ENCODE results near the gene TSPAN5.

Gene TSPAN5

DNA sequence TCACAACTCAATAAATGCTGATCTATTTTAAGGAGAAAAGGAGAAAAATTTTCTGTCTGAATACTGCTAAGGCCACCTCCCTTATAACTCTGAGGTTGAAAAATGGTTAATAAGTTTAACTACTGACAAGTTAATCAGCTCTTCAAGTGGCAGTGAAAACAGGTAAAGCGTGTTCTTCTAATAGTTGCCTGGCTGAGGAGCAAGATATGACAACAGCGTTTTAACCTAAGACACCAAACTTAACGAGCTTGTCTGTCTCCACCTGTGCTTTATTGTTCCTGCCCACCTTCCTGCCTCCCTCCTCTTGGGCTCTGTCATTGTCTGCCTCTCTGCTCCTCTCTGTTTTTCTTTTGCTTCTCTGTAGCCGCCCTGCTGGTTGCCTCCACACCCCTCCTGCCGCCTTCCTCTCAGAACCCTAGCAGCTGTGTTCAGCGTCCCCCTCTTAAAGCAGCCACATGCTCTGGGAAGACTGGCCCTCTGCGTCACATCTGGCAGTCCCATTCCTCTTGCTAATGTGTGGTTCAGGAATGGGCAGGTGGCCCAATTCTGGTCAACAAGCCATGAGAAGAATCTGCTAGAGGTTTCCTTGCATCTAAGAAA lies 4.3 kb upstream of the TSPAN5 start:
- peaks cover 9% of the 10 kb centered on the region for H3K36me3 Mint-ChIP-seq (ENCODE audit: low read depth)
- H3K4me1 Mint-ChIP-seq (ENCODE audit: low read depth): peaks cover 50% of the 10 kb centered on the region
- peak overlapping the region; percentile 98 for H3K27ac Mint-ChIP-seq
- peak overlapping the region; percentile 41 for H3K4me3 Mint-ChIP-seq
- H3K9me3 Mint-ChIP-seq: peaks cover 9% of the 10 kb centered on the region
- no peaks in the 10 kb centered on the region for H3K27me3 Mint-ChIP-seq (ENCODE audit: low read depth)

DNA sequence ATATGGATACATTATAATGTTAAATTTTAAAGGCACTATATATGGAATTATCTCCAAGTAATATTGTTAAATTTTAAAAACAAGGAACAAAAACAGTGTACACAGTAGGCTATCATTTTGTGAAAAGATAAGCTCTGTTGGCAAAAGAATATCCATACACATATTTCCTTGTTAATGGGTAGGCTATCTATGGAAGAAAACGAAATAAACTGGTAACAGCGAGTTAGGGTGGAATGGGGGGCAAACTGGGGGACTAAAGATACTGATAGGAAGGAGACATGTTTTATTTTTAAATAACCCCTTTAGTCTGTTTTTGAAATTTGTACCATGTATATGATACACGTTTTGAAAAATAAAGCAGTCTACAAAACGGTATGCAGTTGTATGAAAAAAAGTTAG lies 3.6 kb upstream of the TSPAN5 start:
- Mint-ChIP-seq H3K27ac (peak overlapping the region; percentile 79), H3K27me3 (ENCODE audit: low read depth) (no peaks in the 10 kb centered on the region), H3K9me3 (peaks cover 9% of the 10 kb centered on the region), H3K4me1 (ENCODE audit: low read depth) (peaks cover 52% of the 10 kb centered on the region), H3K36me3 (ENCODE audit: low read depth) (peaks cover 7% of the 10 kb centered on the region), H3K4me3 (no peak overlapping the region)

DNA sequence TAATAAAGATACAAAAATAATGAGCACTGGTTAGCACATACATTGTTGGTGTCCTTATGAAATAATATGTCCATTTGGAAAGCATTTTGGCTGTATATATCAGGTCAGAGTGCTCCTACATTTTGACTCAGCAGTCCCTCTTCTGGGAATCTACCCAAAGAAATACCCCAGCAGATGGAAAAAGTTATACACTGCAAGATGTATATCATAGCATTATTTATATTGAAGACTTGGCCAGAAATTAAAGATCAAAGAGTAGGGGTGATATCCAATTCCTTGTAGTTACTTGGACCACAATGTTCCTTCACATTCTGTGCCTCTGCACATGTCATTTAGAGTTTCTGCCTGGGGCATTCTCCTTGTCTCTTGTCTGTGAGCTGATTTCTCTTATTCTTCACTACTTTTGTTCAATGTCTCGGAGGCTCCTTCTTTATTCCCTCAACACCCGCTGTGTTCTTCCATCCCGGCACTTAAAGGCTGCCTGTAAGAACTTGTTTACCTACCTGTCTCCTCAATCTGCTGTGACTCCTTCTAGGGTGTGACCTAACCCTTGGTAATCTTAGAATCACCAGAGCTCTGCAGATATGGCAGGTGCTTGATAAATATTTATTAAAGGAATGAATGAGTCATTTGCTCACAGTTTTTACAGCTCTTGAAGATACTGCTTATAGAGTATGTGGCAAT lies 3.1 kb upstream of the TSPAN5 start:
- peaks cover 57% of the 10 kb centered on the region for H3K4me1 Mint-ChIP-seq (ENCODE audit: low read depth)
- H3K36me3 Mint-ChIP-seq (ENCODE audit: low read depth): peaks cover 7% of the 10 kb centered on the region
- peaks cover 9% of the 10 kb centered on the region for H3K9me3 Mint-ChIP-seq
- H3K27me3 Mint-ChIP-seq (ENCODE audit: low read depth): no peaks in the 10 kb centered on the region
- H3K4me3 Mint-ChIP-seq: no peak overlapping the region
- peak overlapping the region; percentile 79 for H3K27ac Mint-ChIP-seq

DNA sequence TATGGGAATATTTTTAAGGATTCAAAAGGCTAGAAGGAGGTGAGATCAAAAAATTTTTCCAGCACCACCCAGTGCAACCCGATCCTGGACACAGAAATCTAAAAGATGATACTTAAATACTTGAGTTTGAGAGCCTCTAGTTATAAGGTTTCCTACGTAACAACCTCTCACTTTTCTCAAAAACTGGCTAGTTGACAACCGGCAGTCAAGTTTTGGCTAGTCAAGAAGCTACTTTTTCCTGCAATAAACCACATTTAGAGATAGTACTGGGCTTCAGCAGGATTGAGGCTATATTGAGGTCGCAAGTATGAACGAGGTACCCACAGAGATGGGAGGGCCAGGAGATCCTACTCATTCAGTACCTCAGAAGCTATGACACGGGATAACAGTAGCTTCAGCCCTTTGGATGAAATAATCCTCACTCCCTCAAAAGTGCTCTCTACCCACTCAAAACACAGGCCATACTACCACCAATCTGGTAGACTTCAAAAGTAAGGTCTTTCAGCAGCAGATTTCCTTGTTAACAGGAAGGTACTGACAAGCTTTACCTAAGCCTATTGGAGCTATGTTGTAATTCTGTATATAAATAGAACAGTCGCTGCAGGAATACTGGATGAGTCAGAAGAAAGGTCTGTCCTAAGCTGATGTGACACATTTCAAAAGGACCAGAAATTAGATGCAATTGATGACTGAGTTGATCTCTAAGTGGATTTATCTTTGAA lies 1.5 kb upstream of the TSPAN5 start:
- Mint-ChIP-seq H3K27ac (peak overlapping the region; percentile 66), H3K36me3 (ENCODE audit: low read depth) (peaks cover 7% of the 10 kb centered on the region), H3K9me3 (peaks cover under 1% of the 10 kb centered on the region), H3K4me3 (peak overlapping the region; percentile 88), H3K27me3 (ENCODE audit: low read depth) (no peaks in the 10 kb centered on the region), H3K4me1 (ENCODE audit: low read depth) (peaks cover 71% of the 10 kb centered on the region)

- Mint-ChIP-seq H3K4me3 (peak overlapping the region; percentile 88), H3K27ac (peak overlapping the region; percentile 66), H3K4me1 (ENCODE audit: low read depth) (peaks cover 68% of the 10 kb centered on the region), H3K27me3 (ENCODE audit: low read depth) (no peaks in the 10 kb centered on the region), H3K36me3 (ENCODE audit: low read depth) (peaks cover 10% of the 10 kb centered on the region), H3K9me3 (no peaks in the 10 kb centered on the region)
Observed at GRCh38 chr4:98659106-98659592, 738 bp upstream of the TSPAN5 start.

- peaks cover 17% of the 10 kb centered on the region for H3K36me3 Mint-ChIP-seq (ENCODE audit: low read depth)
- no peaks in the 10 kb centered on the region for H3K27me3 Mint-ChIP-seq (ENCODE audit: low read depth)
- peak overlapping the region; percentile 98 for H3K4me3 Mint-ChIP-seq
- peaks cover 66% of the 10 kb centered on the region for H3K4me1 Mint-ChIP-seq (ENCODE audit: low read depth)
- peak overlapping the region; percentile 90 for H3K27ac Mint-ChIP-seq
- H3K9me3 Mint-ChIP-seq: no peaks in the 10 kb centered on the region
Observed at GRCh38 chr4:98657531-98658286, 702 bp downstream of the TSPAN5 start.

DNA sequence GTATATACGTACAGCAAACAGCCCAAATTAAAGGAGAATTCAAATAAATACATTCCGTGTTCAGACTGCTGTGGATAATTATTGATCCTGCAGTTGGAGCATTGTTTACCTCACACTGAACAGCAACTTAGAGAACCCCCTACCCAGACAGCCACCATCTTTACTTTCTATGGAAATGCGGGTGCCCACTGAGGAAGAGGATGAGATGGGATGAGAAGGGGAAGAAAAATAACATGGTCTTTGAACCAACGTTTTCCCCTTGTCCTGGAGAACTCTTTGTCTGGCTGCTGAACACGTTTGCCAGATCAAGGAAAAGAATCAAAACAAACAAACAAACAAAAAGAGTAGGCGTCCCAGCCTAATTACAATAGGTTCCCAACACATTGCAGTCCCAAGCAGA lies 1.5 kb downstream of the TSPAN5 start:
- Mint-ChIP-seq H3K27ac (peak overlapping the region; percentile 90), H3K9me3 (no peaks in the 10 kb centered on the region), H3K27me3 (ENCODE audit: low read depth) (no peaks in the 10 kb centered on the region), H3K4me1 (ENCODE audit: low read depth) (peaks cover 62% of the 10 kb centered on the region), H3K36me3 (ENCODE audit: low read depth) (peaks cover 17% of the 10 kb centered on the region), H3K4me3 (peak overlapping the region; percentile 98)

- Mint-ChIP-seq H3K27me3 (ENCODE audit: low read depth) (no peaks in the 10 kb centered on the region), H3K4me1 (ENCODE audit: low read depth) (peaks cover 58% of the 10 kb centered on the region), H3K9me3 (no peaks in the 10 kb centered on the region), H3K36me3 (ENCODE audit: low read depth) (peaks cover 18% of the 10 kb centered on the region), H3K4me3 (peak overlapping the region; percentile 98), H3K27ac (peak overlapping the region; percentile 10)
Observed at GRCh38 chr4:98656443-98656842, 2.0 kb downstream of the TSPAN5 start.

DNA sequence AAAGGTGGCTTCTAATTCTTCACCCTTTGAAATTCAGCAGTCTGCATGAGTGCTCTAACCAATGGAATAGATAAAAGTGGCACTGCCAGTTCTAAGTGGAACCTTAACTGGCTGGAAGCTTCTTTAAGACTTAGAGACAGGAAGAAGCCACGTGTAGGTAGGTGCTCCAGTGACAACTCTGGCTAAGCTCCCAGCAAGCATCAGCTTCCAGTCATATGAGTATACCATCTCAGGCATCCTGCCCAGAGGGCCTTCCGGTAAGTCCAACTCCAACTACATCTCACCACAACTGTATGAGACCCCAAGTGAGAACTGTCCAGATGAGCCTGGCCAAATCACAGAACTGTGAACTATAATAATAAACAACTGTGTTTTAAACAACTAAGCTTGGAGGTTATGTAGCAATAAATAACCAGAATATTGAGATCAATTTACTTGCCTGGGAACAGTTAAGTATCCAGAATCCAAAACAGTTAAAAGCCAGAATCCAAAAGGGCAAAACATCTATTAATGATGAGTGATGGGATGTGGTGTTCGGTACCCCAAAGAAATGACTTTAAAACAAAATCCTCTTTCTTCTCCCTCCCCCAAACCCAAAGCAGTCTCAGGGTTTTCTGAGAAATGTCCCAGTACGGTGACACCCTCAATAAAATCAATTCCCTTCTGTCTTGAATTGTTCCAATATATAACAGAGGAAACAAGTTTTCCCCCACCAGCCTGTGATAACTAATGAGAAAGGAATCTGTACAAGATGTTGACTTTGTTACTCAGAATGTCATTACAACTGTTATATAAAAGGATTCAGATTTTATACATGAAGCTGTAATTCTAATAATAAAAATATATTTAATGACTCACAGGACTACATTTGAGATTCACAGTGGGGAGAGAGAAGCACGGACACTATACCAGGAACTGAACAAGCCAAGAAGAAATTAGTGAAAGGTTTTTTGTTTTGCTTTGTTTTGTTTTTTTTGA lies 4.2 kb downstream of the TSPAN5 start:
- Mint-ChIP-seq H3K27me3 (ENCODE audit: low read depth) (no peaks in the 10 kb centered on the region), H3K9me3 (peaks cover 8% of the 10 kb centered on the region), H3K4me1 (ENCODE audit: low read depth) (peaks cover 47% of the 10 kb centered on the region), H3K4me3 (no peak overlapping the region), H3K36me3 (ENCODE audit: low read depth) (peaks cover 33% of the 10 kb centered on the region), H3K27ac (no peak overlapping the region)

GRCh38 chr4:98652996-98653395 lies 5.4 kb downstream of the TSPAN5 start:
- Mint-ChIP-seq H3K27ac (no peak overlapping the region), H3K4me3 (no peak overlapping the region), H3K36me3 (ENCODE audit: low read depth) (peaks cover 33% of the 10 kb centered on the region), H3K4me1 (ENCODE audit: low read depth) (peaks cover 46% of the 10 kb centered on the region), H3K27me3 (ENCODE audit: low read depth) (no peaks in the 10 kb centered on the region), H3K9me3 (peaks cover 8% of the 10 kb centered on the region)

- no peaks in the 10 kb centered on the region for H3K27me3 Mint-ChIP-seq (ENCODE audit: low read depth)
- H3K36me3 Mint-ChIP-seq (ENCODE audit: low read depth): peaks cover 19% of the 10 kb centered on the region
- peaks cover 33% of the 10 kb centered on the region for H3K4me1 Mint-ChIP-seq (ENCODE audit: low read depth)
- H3K9me3 Mint-ChIP-seq: peaks cover 8% of the 10 kb centered on the region
- H3K4me3 Mint-ChIP-seq: no peak overlapping the region
- no peak overlapping the region for H3K27ac Mint-ChIP-seq
Observed at GRCh38 chr4:98648602-98649001, 9.8 kb downstream of the TSPAN5 start.

- H3K9me3 Mint-ChIP-seq: peaks cover 8% of the 10 kb centered on the region
- no peak overlapping the region for H3K27ac Mint-ChIP-seq
- H3K27me3 Mint-ChIP-seq (ENCODE audit: low read depth): no peaks in the 10 kb centered on the region
- H3K36me3 Mint-ChIP-seq (ENCODE audit: low read depth): peaks cover 16% of the 10 kb centered on the region
- H3K4me3 Mint-ChIP-seq: no peak overlapping the region
- H3K4me1 Mint-ChIP-seq (ENCODE audit: low read depth): peaks cover 41% of the 10 kb centered on the region
Observed at GRCh38 chr4:98646422-98646821, 12.0 kb downstream of the TSPAN5 start.

DNA sequence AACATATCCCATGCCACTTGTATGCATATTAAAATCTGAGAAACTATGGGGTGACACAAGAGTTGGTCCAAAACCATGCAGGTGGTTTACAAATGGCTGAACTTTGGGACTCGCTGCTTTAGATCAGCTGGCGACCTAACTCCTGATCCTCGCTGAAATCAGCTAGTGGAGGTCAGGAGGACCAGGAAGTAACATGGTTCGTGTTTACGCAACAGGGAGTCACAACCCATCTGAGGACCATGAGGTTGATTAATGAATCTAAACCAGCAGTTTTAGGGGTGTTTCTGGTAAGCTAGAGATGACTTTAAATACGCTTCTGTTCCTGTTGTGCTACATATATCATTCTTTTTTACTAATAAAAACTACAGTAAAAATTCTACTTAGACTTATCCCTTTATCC lies 12.9 kb downstream of the TSPAN5 start:
- Mint-ChIP-seq H3K27me3 (ENCODE audit: low read depth) (no peaks in the 10 kb centered on the region), H3K4me3 (no peak overlapping the region), H3K36me3 (ENCODE audit: low read depth) (peaks cover 7% of the 10 kb centered on the region), H3K4me1 (ENCODE audit: low read depth) (peaks cover 40% of the 10 kb centered on the region), H3K27ac (no peak overlapping the region), H3K9me3 (peaks cover 6% of the 10 kb centered on the region)
